Liver (tissue), 3 donors: ENCODE results near the gene GNB1L.

Source experiments
- ATF3 ChIP-seq: IDR thresholded peaks from 2 replicates; pipeline ENCODE4 v1.6.1; 2016; ENCODE audit warnings: antibody characterized with exemption
- CTCF ChIP-seq: fragments of 150-350 bp; IDR thresholded peaks from 2 replicates; pipeline ENCODE4 v1.5.1; 2017; ENCODE audit warnings: improper control_type of control experiment, low read depth, low read length; ENCODE audit not compliant: missing input control
- JUND ChIP-seq, 2 donors: IDR thresholded peaks; 2 replicates each; pipeline ENCODE4 v1.6.1; 2016; ENCODE audit warnings: antibody characterized with exemption in 2 of 2
- MAX ChIP-seq: IDR thresholded peaks from 2 replicates; pipeline ENCODE4 v1.6.1; 2016; ENCODE audit warnings: antibody characterized with exemption
- RAD21 ChIP-seq, 2 donors: IDR thresholded peaks; 2 replicates each; pipeline ENCODE4 v1.6.1; 2016; ENCODE audit warnings: antibody characterized with exemption in 2 of 2, mild to moderate bottlenecking in 2 of 2
- REST ChIP-seq: IDR thresholded peaks from 2 replicates; pipeline ENCODE4 v1.6.1; 2016; ENCODE audit warnings: antibody characterized with exemption, mild to moderate bottlenecking
- RXRA ChIP-seq, 2 donors: IDR thresholded peaks; 2 replicates each; pipeline ENCODE4 v1.6.1; 2017 to 2018; ENCODE audit warnings: antibody characterized with exemption in 2 of 2, mild to moderate bottlenecking in 1 of 2
- YY1 ChIP-seq: IDR thresholded peaks from 2 replicates; pipeline ENCODE4 v1.6.1; 2016; ENCODE audit warnings: antibody characterized with exemption, mild to moderate bottlenecking
- donor health status: healthy.
- donor health status: healthy.

- TF ChIP-seq CTCF (no peak), REST (no peak), MAX (no peak), ATF3 (no peak), JUND (IDR thresholded peaks at IDR 0.05) (no peak), RAD21 (IDR thresholded peaks at IDR 0.05) (no peak), RXRA (IDR thresholded peaks at IDR 0.05) (no peak), YY1 (no peak)
Measured at GRCh38 chr22:19892925-19893324, 38.3 kb upstream of the GNB1L start.
